ENCODE results near the gene SPATA3.

The SPATA3 gene

GRCh38 chr2:230980468-230980867 is 15.5 kb upstream of the SPATA3 start:
- ChIA-PET CTCF (interaction anchor here (0.6 to 0.7 kb wide), 2 partner anchors 162 to 821 kb away, joined by 3 to 7 read pairs; no protein-coding TSS in a partner anchor), POLR2A (ENCODE audit: low non-redundant PET) (no interaction called here)
- TF ChIP-seq CTCF (conservative IDR thresholded peaks at IDR 0.05; ENCODE audit: low read depth) = no peak
- H3K27ac ChIP-seq = no peak overlapping the region
- DNase-seq (ENCODE audit: low spot score) = no peak

DNA sequence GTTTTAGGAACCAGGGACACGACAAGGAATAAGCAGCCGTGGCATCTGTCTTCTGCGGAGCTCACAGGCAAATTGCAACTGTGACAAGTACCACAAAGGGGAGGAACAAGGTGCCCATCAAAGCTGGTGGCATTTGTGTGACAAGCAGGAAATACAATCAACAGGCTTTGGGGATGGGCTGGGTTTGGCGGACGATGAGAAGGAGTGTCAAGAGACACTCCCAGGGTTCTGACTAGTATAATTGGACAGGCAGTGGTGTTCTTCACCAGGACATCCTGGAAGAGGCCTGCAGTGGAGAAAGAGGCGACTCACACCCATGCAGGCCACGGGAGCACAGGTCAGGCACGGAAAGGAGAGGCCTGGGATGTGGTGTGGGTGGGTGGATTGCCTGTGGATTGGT is 14.2 kb upstream of the SPATA3 start:
- CTCF ChIA-PET = no interaction called here
- no peak for TF ChIP-seq CTCF (conservative IDR thresholded peaks at IDR 0.05; ENCODE audit: low read depth)
- H3K27ac ChIP-seq = no peak overlapping the region
- DNase-seq (ENCODE audit: low spot score) = no peak
- POLR2A ChIA-PET (ENCODE audit: low non-redundant PET) = no interaction called here

DNA sequence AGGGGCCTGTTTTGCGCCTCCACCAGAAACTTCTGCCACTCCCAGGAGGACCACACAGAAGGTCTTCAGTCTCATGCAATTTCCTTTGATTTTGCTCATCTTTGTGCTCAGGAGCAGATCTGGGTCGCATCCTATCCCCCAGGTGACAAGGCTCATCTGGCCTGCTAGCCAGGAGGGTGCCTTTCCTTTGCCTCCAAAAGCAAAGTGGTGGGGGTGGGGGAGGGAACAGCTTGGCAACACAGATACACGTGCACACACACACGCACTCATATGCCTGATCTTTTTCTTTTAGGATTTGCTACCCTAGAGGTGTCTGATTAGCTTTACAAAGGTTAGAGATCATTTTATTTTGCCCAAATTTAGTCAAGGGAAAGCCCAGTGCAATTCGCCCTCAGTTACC is 13.8 kb upstream of the SPATA3 start:
- POLR2A ChIA-PET (ENCODE audit: low non-redundant PET) = no interaction called here
- CTCF ChIA-PET = interaction anchor here (0.5 kb wide), 1 partner anchor 181 kb away, joined by 6 read pairs; no protein-coding TSS in a partner anchor
- no peak overlapping the region for H3K27ac ChIP-seq

GRCh38 chr2:230982528-230982927 is 13.4 kb upstream of the SPATA3 start:
- H3K27ac ChIP-seq = no peak overlapping the region
- TF ChIP-seq CTCF (conservative IDR thresholded peaks at IDR 0.05; ENCODE audit: low read depth) = no peak

More for the DNA sequence above, 13.8 kb upstream of the SPATA3 start:
- DNase-seq (ENCODE audit: low spot score) = no peak
- no peak for TF ChIP-seq CTCF (conservative IDR thresholded peaks at IDR 0.05; ENCODE audit: low read depth)

DNA sequence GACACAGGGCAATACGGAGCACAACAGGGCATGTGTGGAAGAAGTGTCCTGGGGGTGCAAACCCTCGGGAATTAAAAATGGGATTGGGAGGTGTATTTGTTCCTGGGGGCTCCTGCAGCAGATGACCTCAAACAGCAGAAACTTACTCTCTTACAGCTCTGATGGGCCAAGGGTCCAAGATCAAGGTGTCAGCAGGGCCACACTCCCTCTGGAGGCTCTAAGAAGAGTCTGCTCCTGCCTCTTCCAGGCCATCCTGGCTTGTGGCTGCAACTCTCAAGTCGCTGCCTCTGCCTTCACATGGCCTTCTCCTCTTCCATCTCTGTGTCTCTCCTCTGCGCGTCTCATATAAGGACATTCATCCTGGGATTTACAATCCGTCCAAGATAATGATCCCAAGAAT is 12.4 kb upstream of the SPATA3 start:
- CTCF ChIA-PET = interaction anchor here (0.7 kb wide), 1 partner anchor 54 kb away, joined by 3 read pairs; no protein-coding TSS in a partner anchor
- no peak overlapping the region for H3K27ac ChIP-seq
- no peak for TF ChIP-seq CTCF (conservative IDR thresholded peaks at IDR 0.05; ENCODE audit: low read depth)
- POLR2A ChIA-PET (ENCODE audit: low non-redundant PET) = no interaction called here
- DNase-seq (ENCODE audit: low spot score) = no peak

More at GRCh38 chr2:230982528-230982927, 13.4 kb upstream of the SPATA3 start:
- CTCF ChIA-PET = interaction anchor here (0.5 to 0.7 kb wide), 2 partner anchors 69 to 181 kb away, joined by 3 to 6 read pairs; no protein-coding TSS in a partner anchor
- DNase-seq (ENCODE audit: low spot score) = no peak
- POLR2A ChIA-PET (ENCODE audit: low non-redundant PET) = no interaction called here

DNA sequence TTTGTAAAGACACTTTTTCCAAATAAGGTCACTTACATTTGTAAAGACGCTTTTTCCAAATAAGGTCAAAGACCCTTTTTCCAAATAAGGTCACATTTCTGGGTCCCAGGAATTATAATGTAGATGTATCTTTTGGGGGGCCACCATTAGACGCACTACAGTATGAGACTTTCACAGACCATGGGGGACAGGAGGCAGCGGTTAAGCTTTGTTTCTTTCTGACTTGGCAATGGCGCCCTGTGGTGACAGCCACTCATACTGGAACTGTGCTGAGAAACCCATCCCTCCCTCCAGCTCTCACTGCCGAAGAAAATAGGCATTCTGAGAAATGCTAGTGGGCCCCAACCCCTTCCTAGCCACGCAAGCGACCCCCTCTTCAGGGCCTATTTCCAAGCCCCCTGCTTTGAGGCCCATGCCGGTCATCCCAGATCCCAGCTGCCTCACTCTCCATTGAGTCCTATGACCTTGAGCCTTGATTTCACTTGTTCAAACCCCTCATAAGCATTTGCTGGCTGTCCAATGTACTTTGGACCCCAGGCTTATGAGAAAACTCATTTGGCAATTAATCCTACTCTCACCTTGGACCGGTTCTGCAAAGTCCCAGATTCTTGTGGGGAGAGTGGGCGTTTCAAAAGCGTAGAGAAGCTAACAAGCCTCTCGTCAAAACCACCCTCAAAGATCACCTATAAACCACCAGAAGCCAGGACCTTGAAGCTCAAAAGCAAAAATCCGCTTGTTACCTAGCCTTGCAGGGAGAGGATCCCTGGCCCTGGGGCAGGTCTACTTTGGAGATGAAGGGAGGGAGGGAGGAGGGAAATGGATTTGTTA is 11.3 kb upstream of the SPATA3 start:
- CTCF ChIA-PET = interaction anchor here (1.0 kb wide), 1 partner anchor 160 kb away, joined by 3 read pairs; no protein-coding TSS in a partner anchor
- no peak for DNase-seq (ENCODE audit: low spot score)
- TF ChIP-seq CTCF (conservative IDR thresholded peaks at IDR 0.05; ENCODE audit: low read depth) = no peak
- no peak overlapping the region for H3K27ac ChIP-seq
- POLR2A ChIA-PET (ENCODE audit: low non-redundant PET) = interaction anchor here (0.6 kb wide), 1 partner anchor 84 kb away, joined by 3 read pairs; no protein-coding TSS in a partner anchor

Measured in RWPE1 (cell line).